ENCODE measurements around the gene CCDC90B. TPM values are rescaled to one million over a fixed set of nuclear protein-coding genes. Genes with fewer than 3 reads are reported as not detected.
"Not testable (repeated sequence)": the region's sequence is repeated elsewhere in the genome, so short reads cannot be mapped to it uniquely, and the experiment has no call there.

CCDC90B gene
- total RNA-seq, 1 donor from 2014 or later = 42.4 TPM

DNA sequence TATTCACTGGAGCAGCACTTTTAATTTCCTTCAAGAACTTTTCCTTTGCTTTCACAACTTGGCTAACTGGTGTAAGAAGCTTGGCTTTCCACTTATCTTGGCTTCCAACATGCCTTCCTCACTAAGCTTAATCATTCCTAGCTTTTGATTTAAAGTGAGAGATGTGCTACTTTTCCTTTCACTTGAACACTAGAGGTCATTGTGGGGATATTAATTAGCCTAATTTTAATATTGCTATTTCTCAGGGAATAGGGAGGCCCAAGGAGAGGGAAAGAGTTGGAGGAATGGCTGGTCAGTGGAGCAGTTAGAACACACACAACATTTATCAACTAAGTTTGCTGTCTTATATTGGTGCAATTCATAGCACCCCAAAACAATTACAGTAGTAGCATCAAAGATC, 24.6 kb upstream of the CCDC90B start:
- Mint-ChIP-seq H3K4me1 (ENCODE audit: unreplicated experiment) (no peaks in the 10 kb centered on the region), H3K27ac (ENCODE audit: unreplicated experiment) (no peak overlapping the region), H3K27me3 (ENCODE audit: unreplicated experiment) (peaks cover 11% of the 10 kb centered on the region), H3K36me3 (ENCODE audit: unreplicated experiment) (no peaks in the 10 kb centered on the region), H3K4me3 (ENCODE audit: unreplicated experiment) (no peak overlapping the region), H3K9me3 (ENCODE audit: unreplicated experiment) (no peaks in the 10 kb centered on the region)
- no peak for DNase-seq (ENCODE audit: extremely low spot score, unreplicated experiment)
- TF ChIP-seq, protein P1, sequence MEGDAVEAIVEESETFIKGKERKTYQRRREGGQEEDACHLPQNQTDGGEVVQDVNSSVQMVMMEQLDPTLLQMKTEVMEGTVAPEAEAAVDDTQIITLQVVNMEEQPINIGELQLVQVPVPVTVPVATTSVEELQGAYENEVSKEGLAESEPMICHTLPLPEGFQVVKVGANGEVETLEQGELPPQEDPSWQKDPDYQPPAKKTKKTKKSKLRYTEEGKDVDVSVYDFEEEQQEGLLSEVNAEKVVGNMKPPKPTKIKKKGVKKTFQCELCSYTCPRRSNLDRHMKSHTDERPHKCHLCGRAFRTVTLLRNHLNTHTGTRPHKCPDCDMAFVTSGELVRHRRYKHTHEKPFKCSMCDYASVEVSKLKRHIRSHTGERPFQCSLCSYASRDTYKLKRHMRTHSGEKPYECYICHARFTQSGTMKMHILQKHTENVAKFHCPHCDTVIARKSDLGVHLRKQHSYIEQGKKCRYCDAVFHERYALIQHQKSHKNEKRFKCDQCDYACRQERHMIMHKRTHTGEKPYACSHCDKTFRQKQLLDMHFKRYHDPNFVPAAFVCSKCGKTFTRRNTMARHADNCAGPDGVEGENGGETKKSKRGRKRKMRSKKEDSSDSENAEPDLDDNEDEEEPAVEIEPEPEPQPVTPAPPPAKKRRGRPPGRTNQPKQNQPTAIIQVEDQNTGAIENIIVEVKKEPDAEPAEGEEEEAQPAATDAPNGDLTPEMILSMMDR (IDR thresholded peaks at IDR 0.05) = no peak

DNA sequence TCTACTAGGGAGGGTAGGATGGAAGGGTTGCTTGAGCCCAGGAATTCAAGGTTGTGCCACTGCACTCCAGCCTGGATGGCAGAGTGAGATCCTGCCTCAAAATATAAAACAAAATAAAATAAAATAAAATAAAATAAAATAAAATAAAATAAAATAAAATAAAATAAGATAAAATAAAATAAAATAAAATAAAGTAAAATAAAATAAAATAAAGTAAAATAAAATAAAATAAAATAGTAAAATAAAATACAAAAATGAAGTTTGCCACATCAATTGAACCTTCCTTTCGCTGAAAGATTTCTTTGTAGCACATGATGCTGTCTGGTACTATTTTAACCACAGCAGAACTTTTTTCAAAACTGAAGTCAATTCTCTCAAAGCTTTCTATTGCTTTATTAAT, 22.4 kb upstream of the CCDC90B start:
- DNase-seq (ENCODE audit: extremely low spot score, unreplicated experiment); H3K27ac Mint-ChIP-seq (ENCODE audit: unreplicated experiment); H3K4me3 Mint-ChIP-seq (ENCODE audit: unreplicated experiment); H3K36me3 Mint-ChIP-seq (ENCODE audit: unreplicated experiment); H3K4me1 Mint-ChIP-seq (ENCODE audit: unreplicated experiment); H3K9me3 Mint-ChIP-seq (ENCODE audit: unreplicated experiment): not testable (repeated sequence)
- H3K27me3 Mint-ChIP-seq (ENCODE audit: unreplicated experiment) = peaks cover 15% of the 10 kb centered on the region

DNA sequence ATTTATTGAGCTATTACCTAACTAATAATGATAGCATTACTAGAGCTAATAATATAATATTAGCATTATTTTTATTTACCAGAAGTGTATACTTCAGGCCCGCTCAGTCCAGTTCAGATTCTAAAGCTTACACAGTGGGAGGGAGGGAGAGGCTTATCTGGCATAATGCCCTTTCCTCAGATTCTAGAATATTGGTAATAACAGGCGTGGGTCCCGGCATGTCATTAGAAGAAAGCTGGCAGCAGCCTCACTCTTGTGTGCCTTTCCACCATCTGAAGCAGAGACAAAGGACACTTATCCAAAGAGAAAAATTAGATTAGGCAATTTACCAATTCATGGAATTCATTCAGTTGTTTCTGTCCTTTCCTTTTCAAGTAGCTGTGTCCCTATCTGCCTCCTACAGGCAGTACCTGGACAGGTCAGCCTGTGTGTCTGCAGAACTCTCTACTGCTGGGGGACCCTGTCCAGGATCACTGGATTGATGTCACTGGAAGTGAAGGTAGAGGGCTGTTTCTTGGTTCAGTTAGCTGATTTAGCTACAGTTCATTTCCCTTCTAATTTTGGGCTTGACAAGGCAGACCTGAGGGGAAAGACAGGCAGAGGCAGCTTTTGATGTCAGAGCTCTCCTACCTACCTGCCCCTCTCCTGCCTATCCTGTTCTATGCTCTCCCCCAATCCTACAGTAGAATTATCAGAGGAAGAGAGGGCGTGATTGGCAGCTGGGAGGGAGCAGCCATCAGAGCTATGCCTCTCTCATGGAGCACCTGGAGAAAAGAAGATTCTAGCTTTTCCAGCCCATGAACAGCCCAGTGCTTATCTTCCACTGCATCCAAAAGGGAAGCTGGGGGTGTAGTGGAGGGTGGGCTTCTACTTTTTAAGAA, 20.3 kb upstream of the CCDC90B start:
- TF ChIP-seq, protein P1 (IDR thresholded peaks at IDR 0.05) = no peak
- H3K27me3 Mint-ChIP-seq (ENCODE audit: unreplicated experiment) = peaks cover 28% of the 10 kb centered on the region
- no peaks in the 10 kb centered on the region for H3K4me1 Mint-ChIP-seq (ENCODE audit: unreplicated experiment)
- no peak for DNase-seq (ENCODE audit: extremely low spot score, unreplicated experiment)
- H3K4me3 Mint-ChIP-seq (ENCODE audit: unreplicated experiment) = no peak overlapping the region
- no peak overlapping the region for H3K27ac Mint-ChIP-seq (ENCODE audit: unreplicated experiment)
- H3K9me3 Mint-ChIP-seq (ENCODE audit: unreplicated experiment) = no peaks in the 10 kb centered on the region
- no peaks in the 10 kb centered on the region for H3K36me3 Mint-ChIP-seq (ENCODE audit: unreplicated experiment)

DNA sequence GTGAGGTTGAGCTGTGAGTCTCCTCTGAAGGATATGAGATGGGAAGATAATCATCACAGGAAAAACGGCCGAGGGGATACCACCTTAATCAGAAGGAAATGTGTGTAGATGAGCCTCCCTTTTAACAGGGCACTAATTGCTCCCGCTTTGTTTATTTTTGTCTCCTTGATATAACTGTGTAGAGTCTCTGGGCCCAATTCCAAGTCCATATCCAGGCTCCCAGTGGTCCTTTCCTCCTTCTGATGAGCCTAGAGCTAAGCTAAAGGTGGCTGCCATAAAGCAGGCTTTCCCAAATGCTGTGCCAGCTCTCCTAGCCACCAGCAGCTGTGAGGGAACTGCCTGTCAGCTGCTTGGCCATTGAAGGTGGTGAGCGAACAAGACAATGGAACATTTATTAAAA, 17.1 kb upstream of the CCDC90B start:
- TF ChIP-seq, protein P1 (IDR thresholded peaks at IDR 0.05) = no peak
- no peak for DNase-seq (ENCODE audit: extremely low spot score, unreplicated experiment)
- H3K9me3 Mint-ChIP-seq (ENCODE audit: unreplicated experiment) = no peaks in the 10 kb centered on the region
- H3K27me3 Mint-ChIP-seq (ENCODE audit: unreplicated experiment) = peaks cover 45% of the 10 kb centered on the region
- H3K4me1 Mint-ChIP-seq (ENCODE audit: unreplicated experiment) = no peaks in the 10 kb centered on the region
- H3K36me3 Mint-ChIP-seq (ENCODE audit: unreplicated experiment) = no peaks in the 10 kb centered on the region
- no peak overlapping the region for H3K4me3 Mint-ChIP-seq (ENCODE audit: unreplicated experiment)
- no peak overlapping the region for H3K27ac Mint-ChIP-seq (ENCODE audit: unreplicated experiment)

DNA sequence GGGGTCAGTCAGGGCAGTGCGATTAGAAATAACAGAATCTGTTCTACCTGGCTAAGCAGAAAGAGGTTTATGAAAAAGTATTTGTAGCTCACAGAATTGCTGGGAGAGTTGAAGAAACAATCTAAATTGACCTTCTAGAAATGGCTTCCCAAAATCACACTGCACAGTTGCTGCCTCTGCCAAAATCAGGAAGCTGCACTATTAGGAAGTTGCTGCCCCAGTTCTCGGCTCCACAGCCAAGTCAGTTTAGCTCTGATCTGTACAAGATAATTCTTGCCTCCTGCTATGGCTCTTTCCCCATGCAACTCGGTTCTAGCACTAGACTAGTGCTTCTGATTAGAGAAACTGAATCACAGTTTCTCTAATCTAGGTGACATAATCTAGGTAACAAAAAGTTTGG, 16.0 kb upstream of the CCDC90B start:
- Mint-ChIP-seq H3K36me3 (ENCODE audit: unreplicated experiment) (no peaks in the 10 kb centered on the region), H3K4me1 (ENCODE audit: unreplicated experiment) (no peaks in the 10 kb centered on the region), H3K9me3 (ENCODE audit: unreplicated experiment) (no peaks in the 10 kb centered on the region), H3K4me3 (ENCODE audit: unreplicated experiment) (no peak overlapping the region), H3K27ac (ENCODE audit: unreplicated experiment) (no peak overlapping the region), H3K27me3 (ENCODE audit: unreplicated experiment) (peaks cover 46% of the 10 kb centered on the region)
- DNase-seq (ENCODE audit: extremely low spot score, unreplicated experiment) = no peak
- TF ChIP-seq, protein P1 (IDR thresholded peaks at IDR 0.05) = no peak
